ENCODE results near the gene PRSS27.

Gene PRSS27

DNA sequence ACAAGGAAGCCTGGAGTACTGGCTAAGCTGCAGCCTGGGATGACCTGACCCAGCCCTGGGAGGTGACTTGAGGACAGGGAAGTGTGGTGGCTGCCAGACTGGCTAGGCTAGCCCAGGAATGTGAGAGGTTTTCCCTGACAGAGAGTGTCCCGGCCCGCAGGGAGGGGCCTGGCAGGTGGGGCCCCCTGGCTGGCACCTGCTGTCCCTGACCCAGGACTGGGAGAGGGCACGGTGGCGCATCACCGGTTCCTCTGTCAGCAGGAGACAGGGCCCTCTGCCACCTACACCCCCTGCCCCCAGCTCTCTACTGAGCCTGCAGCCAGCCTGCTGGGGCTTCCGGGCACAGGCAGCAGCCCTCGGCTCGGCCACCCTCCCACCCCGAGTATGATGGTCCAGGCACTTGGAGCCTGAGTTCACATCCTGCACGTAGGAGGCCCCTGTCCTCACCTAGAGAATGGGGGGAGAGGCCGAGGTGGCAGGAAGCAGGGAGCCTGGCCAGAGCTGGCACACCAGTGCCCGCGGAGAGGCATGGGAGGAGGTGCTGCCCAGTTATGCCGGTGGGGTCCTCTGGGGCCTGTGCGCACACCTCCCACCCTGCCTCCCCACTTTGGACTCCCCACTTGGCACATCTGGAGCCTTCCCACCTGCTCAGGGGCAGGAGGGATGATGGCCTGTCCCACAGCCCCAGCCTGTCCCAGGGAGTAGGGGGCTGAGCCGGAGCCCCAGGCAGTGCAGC is 528 bp downstream of the PRSS27 start:
- no peak overlapping the region for H3K14ac ChIP-seq (ENCODE audit: low read length)
- H3K27ac ChIP-seq (replicated peaks; ENCODE audit: low read length): no peak overlapping the region
- peak overlapping the region; percentile 49 for H2BK15ac ChIP-seq (ENCODE audit: low read length)
- H3K18ac ChIP-seq (ENCODE audit: low read length): peak overlapping the region; percentile 11
- H4K8ac ChIP-seq (ENCODE audit: low read depth, low read length): no peak overlapping the region
- DNase-seq (ENCODE audit: low spot score): no peak
- peak overlapping the region in 1 of 2 donors; percentile 60 for H3K4me3 ChIP-seq (ENCODE audit: low read length in 2 of 2)
- no peak overlapping the region for H3K4ac ChIP-seq (ENCODE audit: low read length)
- H3K27me3 ChIP-seq (ENCODE audit: control insufficient read depth in 3 of 3, insufficient read depth in 3 of 3, low read depth in 1 of 3, low read length in 3 of 3): peaks cover 0 to 5% (median 4%) of the 10 kb centered on the region in 3 experiments
- H2BK12ac ChIP-seq (ENCODE audit: low read length): peak overlapping the region; percentile 73
- no CpG with 5 or more reads among the region's 16 CpGs for WGBS, 2 donors (ENCODE audit: extremely low coverage in 2 of 2, insufficient read length in 2 of 2, insufficient replicate concordance in 1 of 2)
- peak overlapping the region; percentile 98 for H2AK5ac ChIP-seq (ENCODE audit: low read depth, low read length)
- peak overlapping the region; percentile 17 for H2AFZ ChIP-seq (ENCODE audit: low read length)
- H3K36me3 ChIP-seq (replicated peaks in 1 of 2; ENCODE audit: control insufficient read depth in 2 of 2, insufficient read depth in 2 of 2, low read length in 2 of 2): no peaks in the 10 kb centered on the region
- no peak overlapping the region for H3K4me2 ChIP-seq (ENCODE audit: insufficient read depth, low read length, poor library complexity, severe bottlenecking)
- no peak overlapping the region for H2BK120ac ChIP-seq (ENCODE audit: low read depth, low read length)
- peak overlapping the region; percentile 35 for H2BK5ac ChIP-seq (ENCODE audit: low read length)
- H3K9ac ChIP-seq (ENCODE audit: low read depth, low read length, poor library complexity): peak overlapping the region; percentile 60
- H3K9me3 ChIP-seq (replicated peaks in 1 of 2; ENCODE audit: control insufficient read depth in 2 of 2, insufficient read depth in 1 of 2, low read depth in 1 of 2, low read length in 2 of 2): no peaks in the 10 kb centered on the region
- H3K79me1 ChIP-seq (ENCODE audit: low read depth, low read length): peaks cover 5% of the 10 kb centered on the region
- no peak overlapping the region for H4K91ac ChIP-seq (ENCODE audit: low read depth, low read length, poor library complexity)
- H3K23ac ChIP-seq (ENCODE audit: low read depth, low read length, poor library complexity): peak overlapping the region; percentile 85
- H3K4me1 ChIP-seq (ENCODE audit: control insufficient read depth in 2 of 2, insufficient read depth in 1 of 2, low read depth in 1 of 2, low read length in 2 of 2): peaks cover 0 to 4% of the 10 kb centered on the region in 2 donors

DNA sequence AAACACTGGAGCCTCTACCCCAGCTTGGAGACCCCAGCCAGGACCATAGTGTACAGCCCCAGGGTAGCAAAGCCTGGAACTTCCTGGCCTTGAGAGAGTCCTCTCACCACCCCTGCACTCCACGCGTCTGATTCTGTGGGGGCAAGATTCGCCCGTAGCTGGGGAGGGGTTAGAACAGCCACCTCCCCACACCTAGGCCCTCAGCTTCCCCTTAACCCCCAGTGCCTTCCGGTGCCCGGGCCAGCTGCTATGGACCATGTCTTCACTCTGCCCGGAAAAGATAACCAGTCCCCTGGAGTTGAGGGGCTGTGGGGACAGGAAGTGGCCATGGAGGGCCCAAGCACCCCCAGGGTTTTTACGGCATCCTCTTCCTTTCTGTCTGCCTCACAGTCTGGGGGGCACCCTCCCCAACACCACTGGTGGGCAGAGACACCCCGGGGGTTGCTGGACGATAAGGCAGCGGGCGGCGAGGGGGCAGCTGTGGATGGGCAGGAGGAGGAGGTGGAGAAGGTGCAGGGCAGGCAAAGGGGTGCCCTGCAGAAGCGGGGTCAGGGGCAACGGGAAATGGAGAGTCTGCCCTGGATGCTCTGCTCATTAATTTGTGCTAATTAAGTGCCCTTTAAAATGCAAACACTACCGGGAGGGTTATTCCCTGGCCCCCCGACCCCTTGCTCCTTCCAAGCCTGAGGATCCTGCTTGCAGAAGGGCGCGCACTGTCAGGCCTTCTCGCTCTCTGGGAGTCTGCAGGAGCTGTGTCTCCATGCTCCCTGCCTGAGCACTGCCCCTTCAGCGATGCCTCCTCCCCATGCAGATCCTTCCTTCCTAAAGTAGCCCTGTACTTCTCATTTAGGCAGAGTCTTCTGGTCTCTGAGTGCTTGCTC is 2.4 kb downstream of the PRSS27 start:
- Histone ChIP-seq H4K8ac (ENCODE audit: low read depth, low read length) (no peak overlapping the region), H2BK120ac (ENCODE audit: low read depth, low read length) (no peak overlapping the region), H2AFZ (ENCODE audit: low read length) (no peak overlapping the region), H3K9me3 (replicated peaks in 1 of 2; ENCODE audit: control insufficient read depth in 2 of 2, insufficient read depth in 1 of 2, low read depth in 1 of 2, low read length in 2 of 2) (no peaks in the 10 kb centered on the region), H3K23ac (ENCODE audit: low read depth, low read length, poor library complexity) (no peak overlapping the region), H2BK5ac (ENCODE audit: low read length) (no peak overlapping the region), H3K18ac (ENCODE audit: low read length) (no peak overlapping the region), H3K27ac (replicated peaks; ENCODE audit: low read length) (no peak overlapping the region), H3K4me1 (ENCODE audit: control insufficient read depth in 2 of 2, insufficient read depth in 1 of 2, low read depth in 1 of 2, low read length in 2 of 2) (peaks cover 0 to 4% of the 10 kb centered on the region in 2 donors), H3K79me1 (ENCODE audit: low read depth, low read length) (peaks cover 5% of the 10 kb centered on the region), H3K4me2 (ENCODE audit: insufficient read depth, low read length, poor library complexity, severe bottlenecking) (no peak overlapping the region), H3K36me3 (replicated peaks in 1 of 2; ENCODE audit: control insufficient read depth in 2 of 2, insufficient read depth in 2 of 2, low read length in 2 of 2) (no peaks in the 10 kb centered on the region), H3K9ac (ENCODE audit: low read depth, low read length, poor library complexity) (peak overlapping the region; percentile 51), H2AK5ac (ENCODE audit: low read depth, low read length) (no peak overlapping the region), H3K4ac (ENCODE audit: low read length) (no peak overlapping the region), H3K27me3 (ENCODE audit: control insufficient read depth in 3 of 3, insufficient read depth in 3 of 3, low read depth in 1 of 3, low read length in 3 of 3) (peaks cover 0 to 4% (median 0%) of the 10 kb centered on the region in 3 experiments), H3K4me3 (ENCODE audit: low read length in 2 of 2) (no peak overlapping the region), H2BK15ac (ENCODE audit: low read length) (no peak overlapping the region), H3K14ac (ENCODE audit: low read length) (no peak overlapping the region), H2BK12ac (ENCODE audit: low read length) (no peak overlapping the region), H4K91ac (ENCODE audit: low read depth, low read length, poor library complexity) (no peak overlapping the region)
- no peak for DNase-seq (ENCODE audit: low spot score)
- no CpG with 5 or more reads among the region's 21 CpGs for WGBS, 2 donors (ENCODE audit: extremely low coverage in 2 of 2, insufficient read length in 2 of 2, insufficient replicate concordance in 1 of 2)

DNA sequence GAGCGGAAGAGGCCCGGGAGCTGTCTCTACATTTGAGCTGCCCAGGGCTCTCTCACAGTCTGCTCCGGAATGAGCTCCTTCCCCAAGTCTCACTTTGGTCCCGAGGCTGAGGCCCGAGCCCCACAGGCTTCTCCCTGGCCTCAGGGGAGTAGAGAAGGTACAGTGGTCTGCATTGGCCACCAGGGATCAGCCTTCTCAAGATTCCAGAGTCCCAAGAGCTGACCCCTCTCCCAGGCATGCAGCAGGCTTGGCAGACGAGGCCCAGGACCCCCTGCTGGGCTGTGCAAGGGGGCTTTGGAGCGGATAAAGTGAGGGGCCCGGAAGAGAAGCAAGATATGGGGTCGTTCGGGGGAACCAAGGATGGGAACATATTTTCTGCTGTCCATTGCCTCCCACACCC is 3.1 kb downstream of the PRSS27 start:
- no peak for DNase-seq (ENCODE audit: low spot score)
- Histone ChIP-seq H4K8ac (ENCODE audit: low read depth, low read length) (no peak overlapping the region), H3K14ac (ENCODE audit: low read length) (no peak overlapping the region), H3K4me3 (ENCODE audit: low read length in 2 of 2) (no peak overlapping the region), H3K23ac (ENCODE audit: low read depth, low read length, poor library complexity) (no peak overlapping the region), H4K91ac (ENCODE audit: low read depth, low read length, poor library complexity) (no peak overlapping the region), H3K9ac (ENCODE audit: low read depth, low read length, poor library complexity) (no peak overlapping the region), H3K36me3 (replicated peaks in 1 of 2; ENCODE audit: control insufficient read depth in 2 of 2, insufficient read depth in 2 of 2, low read length in 2 of 2) (no peaks in the 10 kb centered on the region), H2BK15ac (ENCODE audit: low read length) (no peak overlapping the region), H3K4ac (ENCODE audit: low read length) (no peak overlapping the region), H3K18ac (ENCODE audit: low read length) (no peak overlapping the region), H3K4me2 (ENCODE audit: insufficient read depth, low read length, poor library complexity, severe bottlenecking) (no peak overlapping the region), H2BK120ac (ENCODE audit: low read depth, low read length) (no peak overlapping the region), H2BK5ac (ENCODE audit: low read length) (no peak overlapping the region), H2BK12ac (ENCODE audit: low read length) (no peak overlapping the region), H3K27me3 (ENCODE audit: control insufficient read depth in 3 of 3, insufficient read depth in 3 of 3, low read depth in 1 of 3, low read length in 3 of 3) (peaks cover 0 to 4% (median 0%) of the 10 kb centered on the region in 3 experiments), H2AFZ (ENCODE audit: low read length) (no peak overlapping the region), H3K9me3 (replicated peaks in 1 of 2; ENCODE audit: control insufficient read depth in 2 of 2, insufficient read depth in 1 of 2, low read depth in 1 of 2, low read length in 2 of 2) (no peaks in the 10 kb centered on the region), H3K4me1 (ENCODE audit: control insufficient read depth in 2 of 2, insufficient read depth in 1 of 2, low read depth in 1 of 2, low read length in 2 of 2) (peaks cover 0 to 4% of the 10 kb centered on the region in 2 donors), H3K27ac (replicated peaks; ENCODE audit: low read length) (no peak overlapping the region), H3K79me1 (ENCODE audit: low read depth, low read length) (peaks cover 5% of the 10 kb centered on the region), H2AK5ac (ENCODE audit: low read depth, low read length) (no peak overlapping the region)
- WGBS, 2 donors (ENCODE audit: extremely low coverage in 2 of 2, insufficient read length in 2 of 2, insufficient replicate concordance in 1 of 2): no CpG with 5 or more reads among the region's 10 CpGs
